ENCODE measurements around the gene RBP3.
A peak's percentile ranks its signal among the peaks of the same experiment; 100 is the strongest.
"Not testable (repeated sequence)": the region's sequence is repeated elsewhere in the genome, so short reads cannot be mapped to it uniquely, and the experiment has no call there.

Gene RBP3

DNA sequence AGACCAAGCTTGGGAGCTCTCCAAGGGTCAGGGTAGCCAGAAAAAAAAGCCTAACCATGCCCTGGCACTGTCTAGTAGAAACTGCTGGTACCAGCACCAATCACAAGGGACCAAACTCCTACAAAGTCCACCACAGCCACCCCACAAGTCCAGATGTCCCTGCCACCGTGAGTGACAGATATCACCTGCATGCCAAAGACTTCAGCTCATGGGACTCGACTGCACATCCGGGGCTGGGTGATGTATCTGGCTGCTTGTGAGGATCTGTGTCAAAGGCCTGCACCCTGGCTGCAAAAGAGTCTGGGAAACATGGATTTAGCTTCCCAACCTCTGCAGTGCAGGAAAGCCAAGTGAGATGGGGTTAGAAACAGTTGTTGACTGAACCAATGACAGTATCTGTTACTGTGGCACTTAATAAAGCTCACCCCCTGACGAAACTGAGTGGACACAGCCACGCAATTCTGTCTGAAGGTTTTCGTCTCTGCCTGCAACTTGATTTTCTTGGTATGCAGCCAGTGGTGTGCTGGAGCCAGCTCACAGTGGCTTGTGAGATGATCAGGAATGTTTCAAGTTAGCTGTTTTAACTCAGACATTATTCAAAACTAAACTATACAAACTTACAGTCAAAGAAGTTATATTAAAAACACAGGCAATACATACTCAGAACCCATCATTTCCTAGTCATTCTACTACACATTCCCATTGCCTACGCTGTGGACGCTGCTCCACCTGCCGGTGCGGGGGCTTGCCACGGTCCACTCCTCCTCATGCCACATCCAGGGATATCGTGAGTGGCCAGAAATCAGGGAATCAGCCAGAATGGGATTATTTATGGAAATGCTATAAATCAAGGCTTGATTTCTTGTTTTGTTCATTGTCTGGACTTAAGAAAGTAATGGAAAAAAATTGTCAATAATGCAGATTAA is 26.7 kb downstream of the RBP3 start:
- no peak for DNase-seq (ENCODE audit: low read depth)

DNA sequence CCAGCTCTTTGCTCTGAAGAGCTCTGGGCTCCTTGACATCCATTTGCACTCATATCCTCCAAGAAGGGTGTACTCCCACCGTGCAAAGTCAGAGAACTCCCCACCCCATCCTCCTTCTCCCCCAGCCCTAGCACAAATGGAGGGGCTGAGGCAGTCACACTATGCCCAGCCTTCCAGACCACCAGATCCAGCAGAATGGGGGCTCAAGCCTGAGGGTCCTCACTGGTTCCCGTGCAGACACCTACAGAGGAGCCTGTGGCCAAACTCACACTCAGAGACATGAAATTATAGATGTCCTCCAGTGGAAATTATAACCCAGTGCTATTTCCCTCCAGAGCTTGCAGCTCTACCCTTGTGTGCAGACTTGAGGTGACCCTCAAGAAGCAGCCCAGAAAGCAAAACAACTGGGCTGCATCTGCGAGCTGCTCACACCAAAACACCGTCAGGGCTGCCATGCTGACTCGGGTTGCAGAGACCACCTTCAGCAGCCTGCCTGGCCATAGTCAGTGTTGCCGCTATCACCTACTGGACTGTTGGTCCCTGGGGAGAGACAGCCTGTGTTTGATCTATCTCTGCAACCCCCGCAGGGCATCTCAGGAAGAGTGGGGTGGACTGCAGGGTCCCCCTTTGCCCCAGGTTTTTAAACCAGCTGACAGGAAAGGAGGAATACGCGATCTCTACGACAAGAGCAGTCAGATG is 28.5 kb downstream of the RBP3 start:
- DNase-seq (ENCODE audit: low read depth): no peak

DNA sequence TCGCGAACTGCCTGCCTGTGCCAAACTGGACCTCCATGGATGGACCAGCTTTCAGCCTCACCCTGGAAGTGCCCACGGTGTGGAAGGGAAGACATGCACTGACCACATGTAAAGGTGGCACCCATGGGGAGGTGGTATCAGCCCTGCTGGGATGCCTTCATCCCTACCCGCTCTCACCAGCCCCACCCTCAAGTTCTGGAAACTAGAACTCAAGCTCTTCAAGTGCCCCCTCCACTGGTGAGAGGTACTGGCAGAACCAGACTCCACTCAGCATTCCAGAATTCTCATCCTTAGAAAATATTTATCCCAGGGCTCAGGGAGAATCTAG is 30.0 kb downstream of the RBP3 start:
- no peak for DNase-seq (ENCODE audit: low read depth)

DNA sequence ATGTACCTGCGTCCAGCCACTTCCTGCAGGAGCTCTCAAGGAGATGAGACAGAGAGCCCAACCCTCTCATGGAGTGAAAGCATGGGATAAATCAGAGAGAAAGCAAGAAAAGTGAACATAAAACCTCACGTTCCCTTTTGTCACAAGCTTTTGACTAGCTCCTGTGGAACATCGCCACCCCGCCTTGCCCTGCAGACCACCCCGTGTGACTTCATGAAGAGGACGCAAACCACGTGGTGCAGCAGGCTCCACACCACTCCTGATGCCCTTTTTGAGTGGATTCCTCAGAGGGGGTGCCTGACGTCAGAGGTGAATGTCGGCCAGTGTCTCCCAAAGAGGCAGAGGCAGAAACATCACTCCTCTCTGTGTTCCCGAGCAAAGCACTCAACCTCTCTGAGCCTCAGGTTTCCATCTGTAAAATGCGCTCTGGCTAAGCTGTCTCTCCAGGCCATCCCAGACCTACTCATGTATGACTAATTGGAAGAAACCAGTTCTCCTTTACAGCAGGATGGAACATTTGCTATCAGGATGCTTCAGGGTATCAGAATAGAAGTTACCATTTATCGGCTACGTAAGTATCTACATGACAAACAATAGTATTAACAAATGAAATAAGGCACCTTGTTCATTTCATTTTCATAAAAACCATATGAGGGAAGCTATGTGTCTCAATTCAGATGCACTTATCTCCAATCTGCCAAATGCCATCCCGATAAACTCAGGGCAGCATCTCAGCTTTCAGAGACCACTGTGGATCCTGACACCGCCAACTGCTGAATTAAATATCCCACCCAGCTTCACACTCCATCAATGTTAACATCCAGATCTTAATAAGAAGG is 30.7 kb downstream of the RBP3 start:
- DNase-seq (ENCODE audit: low read depth): no peak

DNA sequence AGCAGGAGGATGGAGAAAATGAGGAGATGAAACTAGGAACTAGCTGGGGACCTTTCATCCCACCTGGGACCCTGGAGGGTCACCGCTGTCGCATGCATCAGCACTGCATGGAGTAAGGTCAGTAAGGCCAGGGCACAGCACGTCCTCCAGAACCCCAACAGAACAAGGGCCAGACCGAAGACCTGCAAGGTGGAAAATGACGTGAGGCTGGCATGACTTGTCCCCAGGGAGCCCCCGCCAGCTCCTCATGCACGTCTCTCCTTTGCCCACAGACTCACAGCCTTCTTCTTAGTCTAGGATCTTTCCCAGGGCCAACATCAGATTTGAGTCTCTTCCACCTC is 31.3 kb downstream of the RBP3 start:
- DNase-seq (ENCODE audit: low read depth): no peak

DNA sequence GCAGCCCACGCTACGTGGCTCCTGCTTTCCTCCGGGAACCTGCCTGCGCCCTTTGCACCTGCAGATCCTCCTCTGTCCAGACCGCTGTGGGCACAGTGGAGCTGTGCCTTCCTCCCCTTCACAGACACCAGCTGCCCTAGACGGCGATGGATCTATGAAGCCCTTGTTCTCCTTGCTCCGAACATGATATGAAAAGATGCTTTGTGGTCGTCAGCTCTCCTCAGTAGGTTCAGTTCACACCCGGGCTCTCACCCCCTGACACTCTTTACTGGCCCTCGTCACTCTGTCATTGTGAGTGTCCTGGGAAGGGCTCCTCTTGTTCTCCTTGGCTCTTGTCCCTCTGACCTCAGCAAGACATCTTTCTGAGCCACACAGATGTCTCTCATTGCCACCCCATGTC is 31.7 kb downstream of the RBP3 start:
- DNase-seq (ENCODE audit: low read depth): no peak

DNA sequence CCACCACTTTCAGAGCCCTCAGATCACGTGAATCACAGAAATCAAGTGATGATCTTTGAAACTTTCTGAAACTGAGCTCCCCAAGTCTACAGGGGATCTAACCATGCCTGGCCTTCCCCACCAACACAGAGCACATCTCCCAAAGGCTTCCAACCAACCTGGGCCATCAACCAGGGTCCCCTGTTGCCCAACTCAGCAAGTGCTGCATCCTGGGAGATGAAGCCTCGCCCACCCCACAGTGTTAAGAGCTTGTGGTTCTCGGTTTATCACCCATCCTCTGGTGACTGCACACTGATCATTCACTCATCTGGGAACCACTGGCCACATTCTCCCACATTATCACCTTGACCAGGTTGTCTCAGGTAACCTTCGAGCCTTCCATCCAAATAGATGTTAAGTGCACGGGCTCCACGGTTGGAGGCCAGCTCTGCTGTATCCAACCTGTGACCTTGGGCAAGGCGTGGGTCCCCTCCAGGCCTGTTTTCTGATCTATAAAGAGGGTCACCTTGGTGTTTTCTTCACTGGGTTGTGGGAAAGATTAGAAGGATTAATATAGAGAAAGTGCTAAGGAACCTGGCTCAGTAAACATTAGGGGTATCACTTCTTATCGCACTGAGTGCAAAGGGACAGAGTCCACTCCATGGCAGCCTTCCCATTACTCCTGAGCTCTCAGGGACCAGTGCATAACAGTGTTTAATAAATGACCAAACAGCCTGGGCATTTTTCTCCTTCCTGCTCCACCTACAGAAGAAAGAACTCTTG is 32.4 kb downstream of the RBP3 start:
- no peak for DNase-seq (ENCODE audit: low read depth)

DNA sequence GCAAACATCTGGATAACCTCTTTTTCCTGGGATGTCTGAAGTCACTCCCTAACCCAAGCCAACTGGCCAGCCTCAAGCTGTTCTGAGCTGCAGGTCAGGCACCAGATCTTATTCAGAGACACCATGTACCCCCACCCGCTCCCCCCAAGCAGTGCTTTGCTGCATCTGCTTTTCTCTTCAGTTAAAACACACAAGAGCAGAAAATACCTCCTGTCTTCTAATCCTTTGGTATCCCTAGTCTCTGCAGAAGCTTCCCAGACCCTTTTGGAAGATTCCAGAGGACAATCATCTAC is 32.9 kb downstream of the RBP3 start:
- no peak for DNase-seq (ENCODE audit: low read depth)

DNA sequence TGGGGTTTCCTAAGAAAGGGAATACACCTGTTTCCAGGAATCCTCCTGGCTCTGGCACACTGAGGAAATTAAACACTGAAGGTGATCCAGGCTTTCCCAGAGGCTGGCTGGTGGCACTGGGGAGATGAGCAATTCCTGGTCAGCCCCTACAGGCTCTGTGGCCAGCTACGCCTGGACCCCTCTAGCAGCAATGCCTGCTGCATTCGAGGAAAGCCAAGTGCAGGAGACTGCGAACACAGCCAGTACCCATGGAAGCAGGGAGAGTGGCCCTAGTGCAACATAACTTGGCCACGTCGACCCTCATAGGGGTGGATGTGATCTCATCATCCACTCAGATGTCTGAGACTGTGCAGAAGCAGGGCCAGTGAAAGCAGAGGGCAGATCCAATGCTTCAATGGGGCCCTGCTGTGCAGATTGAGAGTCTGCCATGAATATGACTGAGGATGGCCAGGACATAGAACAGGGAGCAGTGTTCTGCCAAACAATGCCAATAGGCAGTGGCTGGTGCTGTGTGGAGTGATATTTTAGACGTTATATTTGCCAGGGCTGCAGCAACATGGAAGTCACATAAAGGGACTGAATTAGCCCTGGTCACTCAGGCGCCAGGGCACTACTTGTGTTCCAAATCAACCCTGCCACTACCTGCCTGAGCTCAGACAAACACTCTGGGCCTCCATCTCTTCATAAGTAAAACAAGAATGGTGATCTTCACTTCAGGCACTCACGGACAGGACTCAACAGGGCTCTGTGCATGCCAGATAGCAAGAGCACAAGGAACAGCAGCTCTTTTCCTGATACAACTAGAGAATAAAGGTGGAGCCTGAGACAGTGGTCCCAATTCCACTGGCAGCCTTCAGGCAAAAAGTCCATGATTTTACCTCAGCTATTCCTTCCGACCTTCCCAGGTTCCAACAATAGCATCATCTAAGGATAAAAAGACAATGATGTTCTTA is 33.5 kb downstream of the RBP3 start:
- DNase-seq (ENCODE audit: low read depth): no peak

DNA sequence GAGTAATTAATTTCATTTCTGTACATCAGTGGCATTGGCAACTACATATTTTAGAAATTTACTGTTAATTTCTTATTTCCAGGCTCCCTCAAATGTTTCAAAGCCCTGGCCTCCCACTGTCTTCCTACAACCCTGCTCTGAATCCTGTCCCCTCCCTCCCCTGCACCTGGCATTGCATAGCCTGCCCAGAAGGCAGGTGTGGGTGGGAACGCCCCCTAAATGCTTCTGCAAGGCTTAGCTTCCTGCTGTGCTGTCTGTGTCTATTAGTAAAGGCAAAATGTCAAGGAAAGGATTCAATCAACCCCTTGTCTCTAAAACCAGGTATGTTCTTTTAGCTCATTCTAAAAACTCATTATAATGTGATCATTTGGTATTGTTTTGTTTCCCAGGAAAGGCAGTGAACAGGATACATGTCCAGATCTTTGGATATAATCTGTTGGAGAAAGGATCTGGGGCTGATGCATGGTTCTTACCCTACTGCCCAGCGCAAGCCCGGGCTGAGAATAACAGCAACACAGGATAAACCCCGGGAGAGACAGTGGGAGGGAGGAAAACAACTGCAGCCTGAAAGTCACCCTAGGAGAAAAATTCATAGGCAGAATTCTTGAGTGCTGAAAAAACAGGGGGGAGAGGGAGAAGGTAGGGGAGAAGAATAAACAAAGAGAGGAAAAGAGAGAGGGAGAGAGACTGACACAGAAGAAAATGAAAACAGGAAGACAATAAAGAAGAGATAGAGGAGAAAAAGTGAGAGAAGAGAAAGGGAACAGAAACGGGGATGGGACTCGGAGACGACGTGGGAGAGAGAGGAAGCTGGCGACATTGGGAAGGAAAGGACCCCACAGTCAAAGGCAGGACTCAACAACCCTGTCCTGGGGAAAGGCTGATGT is 35.3 kb downstream of the RBP3 start:
- DNase-seq (ENCODE audit: low read depth): no peak

DNA sequence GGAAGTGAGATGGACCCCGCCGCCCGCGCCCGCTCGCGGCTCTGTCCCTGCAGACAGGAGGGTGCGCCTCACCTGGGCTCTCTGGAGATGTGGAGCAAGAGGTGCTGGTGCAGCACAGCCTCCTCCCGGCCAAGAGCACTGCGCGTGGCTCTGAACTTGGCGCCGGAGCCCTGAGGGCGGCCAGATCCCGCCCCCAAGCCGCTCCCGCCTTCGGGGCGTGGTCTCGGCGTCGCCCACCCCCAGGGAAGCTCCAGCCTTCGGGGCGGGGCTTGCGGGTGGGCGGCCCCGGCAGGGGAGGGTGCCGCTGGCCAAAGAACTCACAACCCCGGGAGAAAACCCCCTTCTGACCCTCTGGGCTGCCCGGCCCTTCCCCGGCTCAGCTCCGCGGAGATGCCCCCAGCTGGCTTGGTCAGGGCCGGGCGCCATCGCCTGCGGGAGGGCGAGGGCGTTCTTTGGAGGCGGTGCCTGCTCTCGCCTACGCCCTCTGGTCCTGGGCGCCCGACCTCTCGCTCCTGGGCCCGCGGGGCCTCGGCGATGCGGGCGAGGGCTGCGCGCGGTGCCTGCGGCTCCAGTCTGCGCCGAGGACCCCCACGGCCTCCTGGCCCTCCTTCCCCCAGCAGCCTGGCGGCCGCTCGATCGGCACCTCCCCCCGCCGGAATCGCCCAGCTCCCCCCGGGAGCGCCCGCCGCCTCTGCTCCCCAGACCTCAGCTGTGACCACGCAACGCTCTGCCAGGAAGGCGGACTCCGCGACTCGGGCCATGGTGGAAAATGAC is 36.2 kb downstream of the RBP3 start, which contains the start of gene ZNF488:
Gene ZNF488, minus strand, starts transcription at position 146 of the 774 bp plus-strand sequence. CDS start 15,464 bp downstream, outside the sequence.
- DNase-seq (ENCODE audit: low read depth): peak; percentile 42

DNA sequence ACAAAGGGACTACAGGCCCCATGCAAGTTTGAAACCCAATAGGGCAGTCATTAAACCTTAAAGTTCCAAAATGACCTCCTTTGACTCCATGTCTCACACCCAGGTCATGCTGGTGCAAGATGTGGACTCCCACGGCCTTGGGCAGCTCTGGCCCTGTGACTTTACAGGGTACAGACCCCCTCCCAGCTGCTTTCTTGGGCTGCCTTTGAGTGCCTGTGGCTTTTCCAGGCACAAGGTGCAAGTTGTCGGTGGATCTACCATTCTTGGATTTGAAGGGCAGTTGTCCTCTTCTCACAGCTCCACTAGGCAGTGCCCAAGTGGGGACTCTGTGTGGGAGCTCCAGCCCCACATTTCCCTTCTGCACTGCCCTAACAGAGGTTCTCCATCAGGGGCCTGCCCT is 37.9 kb downstream of the RBP3 start:
- DNase-seq (ENCODE audit: low read depth): not testable (repeated sequence)

DNA sequence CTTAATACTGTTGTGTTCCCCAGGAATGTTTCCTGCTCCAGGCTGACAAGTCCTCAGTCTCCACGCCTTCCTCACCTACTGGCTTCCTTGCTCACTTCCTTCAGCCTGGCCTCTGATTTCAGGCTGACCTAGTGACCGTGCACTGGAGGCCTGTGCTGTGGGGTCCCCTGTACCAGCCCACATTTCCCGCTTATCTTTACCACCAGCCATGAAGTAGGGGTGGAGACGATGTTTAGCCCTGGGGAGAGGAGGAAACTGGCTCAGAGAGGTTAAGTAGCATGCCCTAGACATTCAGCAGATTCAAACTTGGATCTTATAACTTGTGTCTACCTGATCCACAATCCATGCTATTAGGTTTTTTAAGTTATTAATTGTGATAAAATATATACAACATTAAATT is 40.7 kb downstream of the RBP3 start:
- no peak for DNase-seq (ENCODE audit: low read depth)

DNA sequence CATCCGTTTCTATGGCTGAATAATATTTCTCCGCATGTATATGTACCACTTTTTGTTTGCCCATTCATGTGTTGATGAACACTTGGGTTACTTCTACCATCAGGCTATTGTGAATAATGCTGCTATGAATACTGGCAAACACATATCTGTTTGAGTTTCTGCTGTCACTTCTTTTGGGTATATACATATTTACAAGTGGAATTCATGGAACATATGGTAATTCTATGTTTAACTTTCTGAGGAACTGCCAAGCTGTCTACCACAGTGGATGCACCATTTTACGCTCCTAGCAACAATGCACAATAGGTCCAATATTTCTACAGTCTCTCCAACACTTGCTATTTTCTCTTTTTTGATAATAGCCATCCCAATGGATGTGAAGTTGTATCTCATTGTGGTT is 41.5 kb downstream of the RBP3 start:
- DNase-seq (ENCODE audit: low read depth): no peak

DNA sequence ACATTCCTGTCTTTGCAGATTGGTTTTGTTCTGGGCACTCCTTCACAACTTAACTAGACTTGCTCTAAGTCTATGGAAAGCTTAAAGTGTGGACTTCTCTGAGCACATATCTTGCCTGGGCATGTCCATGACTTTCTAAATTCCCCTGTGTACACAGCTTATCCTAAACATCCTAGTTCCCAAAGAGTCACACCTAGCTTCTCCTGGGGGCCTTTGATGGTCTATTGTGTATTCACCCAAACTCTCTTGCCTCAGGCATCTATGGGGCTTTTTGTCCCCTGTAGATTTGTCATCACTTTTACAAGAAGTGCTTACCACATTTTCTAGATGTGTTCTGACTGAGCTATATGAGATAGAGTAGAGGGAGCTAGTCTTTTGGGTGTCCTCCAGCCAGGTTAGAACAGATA is 48.2 kb downstream of the RBP3 start:
- no peak for DNase-seq (ENCODE audit: low read depth)

DNA sequence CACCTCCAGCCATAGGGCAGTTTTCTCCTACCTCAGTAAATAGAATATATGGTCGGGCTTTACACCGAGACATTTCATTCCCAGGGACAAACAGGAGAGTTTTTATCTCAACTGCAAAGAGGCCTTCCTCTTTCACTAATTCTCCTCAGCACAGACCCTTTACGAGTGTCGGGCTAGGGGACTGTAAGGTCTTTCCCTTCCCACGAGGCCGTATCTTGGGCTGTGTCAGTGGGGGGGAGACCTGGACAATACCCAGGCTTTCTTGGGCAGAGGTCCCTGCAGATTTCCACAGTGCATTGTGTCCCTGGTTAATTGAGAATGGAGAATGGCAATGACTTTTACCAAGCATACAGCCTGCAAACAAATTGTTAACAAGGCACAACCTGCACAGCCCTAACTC is 49.1 kb downstream of the RBP3 start:
- no peak for DNase-seq (ENCODE audit: low read depth)

DNA sequence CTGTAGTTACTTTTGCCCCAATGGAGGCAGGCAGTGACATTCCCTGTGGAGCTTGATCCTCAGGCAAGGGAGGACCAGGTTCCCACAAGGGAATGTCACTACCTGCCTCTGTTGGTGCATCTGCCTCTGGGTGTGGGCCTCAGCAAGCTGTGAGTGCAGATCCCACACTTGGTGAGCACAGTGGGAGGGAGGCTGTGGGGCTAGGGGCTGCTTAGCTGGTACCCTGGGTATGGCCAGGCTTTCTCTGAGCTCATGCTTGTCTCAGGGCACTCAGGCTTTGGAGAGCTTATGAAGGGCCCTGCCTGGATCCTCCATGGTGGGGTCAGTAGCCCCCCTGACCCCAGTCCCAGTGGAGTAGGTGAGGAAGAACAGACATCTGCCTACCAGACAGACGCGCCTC is 52.1 kb downstream of the RBP3 start:
- no peak for DNase-seq (ENCODE audit: low read depth)

DNA sequence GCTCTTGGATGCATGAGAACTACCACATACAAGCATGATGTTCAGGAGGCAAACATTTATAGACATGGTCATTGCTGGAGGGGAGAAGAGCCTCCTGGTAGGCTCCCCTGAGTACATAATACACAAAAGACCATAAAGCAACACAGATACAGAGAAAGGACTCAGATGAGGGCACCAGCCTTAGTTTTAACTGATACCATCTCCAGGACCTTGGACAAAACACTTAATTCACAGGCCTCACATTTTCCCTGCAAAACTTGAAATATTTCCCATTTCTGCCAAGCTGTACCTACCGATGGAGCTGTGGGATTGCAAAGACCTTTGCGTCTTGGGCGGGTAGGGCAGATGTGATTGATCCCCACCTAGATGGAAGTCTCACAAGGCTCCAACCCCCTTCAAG is 52.6 kb downstream of the RBP3 start:
- no peak for DNase-seq (ENCODE audit: low read depth)

DNA sequence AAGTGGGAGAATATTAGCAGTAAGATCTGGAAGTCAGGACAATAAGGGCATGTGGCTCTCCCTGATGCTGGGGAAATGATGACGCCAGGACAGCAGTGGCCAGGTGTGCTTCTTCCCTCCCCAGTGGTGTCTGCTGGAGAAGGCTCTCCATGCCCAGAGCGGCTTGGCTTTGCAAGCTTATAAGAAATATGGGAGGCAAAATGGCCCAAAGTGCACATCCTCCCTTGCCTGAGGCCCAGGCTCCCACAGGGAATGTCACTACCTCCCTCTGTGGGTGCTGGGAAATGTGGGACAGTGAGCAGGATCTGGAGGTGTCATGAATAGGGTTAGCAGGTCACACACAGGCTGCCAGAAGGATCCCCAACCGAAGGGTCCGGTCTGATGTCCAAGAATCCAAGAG is 53.0 kb downstream of the RBP3 start:
- no peak for DNase-seq (ENCODE audit: low read depth)

All from stimulated activated CD8-positive, alpha-beta memory T cell treated with anti-CD3 and anti-CD28 coated beads, Interleukin-12 subunit alpha, Interleukin-12 subunit beta, amount 100 ng/mL, for 1 hour (primary cell).